Suprapubic skin (tissue), 4 donors: ENCODE measurements around the gene DENR. TPM values are rescaled to one million over a fixed set of nuclear protein-coding genes. Genes with fewer than 3 reads are reported as not detected.

Source experiments
- DNase-seq, 2 donors: peaks; one replicate each; pipeline ENCODE4 v3.0.0-alpha.2; 2019; ENCODE audit warnings: low spot score in 2 of 2
- H3K27ac ChIP-seq: fragments of 200-600 bp; sonication (generic); one replicate; pipeline ENCODE4 v1.5.1; 2019
- H3K27me3 ChIP-seq: fragments of 200-600 bp; sonication (generic); one replicate; pipeline ENCODE4 v1.5.1; 2019
- H3K36me3 ChIP-seq: fragments of 200-600 bp; sonication (generic); one replicate; pipeline ENCODE4 v1.5.1; 2019
- H3K4me1 ChIP-seq: fragments of 200-600 bp; sonication (generic); one replicate; pipeline ENCODE4 v1.5.1; 2019
- H3K4me3 ChIP-seq: fragments of 200-600 bp; sonication (generic); one replicate; pipeline ENCODE4 v1.5.1; 2019; ENCODE audit warnings: mild to moderate bottlenecking
- H3K9me3 ChIP-seq: fragments of 200-600 bp; sonication (generic); one replicate; pipeline ENCODE4 v1.5.1; 2019
- EP300 ChIP-seq: sonication (generic); formaldehyde crosslinking; IDR thresholded peaks from one replicate; pipeline ENCODE4 v1.6.1; 2017; ENCODE audit warnings: antibody characterized with exemption
- POLR2A ChIP-seq, 2 donors: fragments of 450-650 bp; IDR thresholded peaks; one replicate each; pipeline ENCODE4 v1.6.1; 2017; ENCODE audit warnings: antibody characterized with exemption in 2 of 2, mild to moderate bottlenecking in 2 of 2, moderate library complexity in 2 of 2
- POLR2AphosphoS5 ChIP-seq, 3 donors: sonication (generic); formaldehyde crosslinking; IDR thresholded peaks; one replicate each; pipeline ENCODE4 v1.6.1; 2017; ENCODE audit warnings: antibody characterized with exemption in 3 of 3
- WGBS: methylation state at CpG from one replicate; pipeline ENCODE4 v1.1.5; 2018; 5-methylcytosine and 5-hydroxymethylcytosine counted together
- total RNA-seq, 4 donors: library from RNA; depleted of rRNA; stranded (reverse); fragments of >200 nt; gene quantifications; one replicate each; pipeline ENCODE4 v1.1.0, GENCODE V29; 2016
- TF ChIP-seq, protein P1 (sequence below), 2 donors: fragments of 200-600 bp in 1 of 2; fragments of 450-650 bp in 1 of 2; sonication (generic) in 1 of 2; IDR thresholded peaks; one replicate each; pipeline ENCODE4 v1.5.1; 2016 to 2019; ENCODE audit warnings: antibody characterized with exemption in 2 of 2, mild to moderate bottlenecking in 1 of 2, moderate library complexity in 1 of 2

Gene DENR
- total RNA-seq, 4 donors from 2014 or later = 18.5 to 37.1 (median 20.5) TPM

DNA sequence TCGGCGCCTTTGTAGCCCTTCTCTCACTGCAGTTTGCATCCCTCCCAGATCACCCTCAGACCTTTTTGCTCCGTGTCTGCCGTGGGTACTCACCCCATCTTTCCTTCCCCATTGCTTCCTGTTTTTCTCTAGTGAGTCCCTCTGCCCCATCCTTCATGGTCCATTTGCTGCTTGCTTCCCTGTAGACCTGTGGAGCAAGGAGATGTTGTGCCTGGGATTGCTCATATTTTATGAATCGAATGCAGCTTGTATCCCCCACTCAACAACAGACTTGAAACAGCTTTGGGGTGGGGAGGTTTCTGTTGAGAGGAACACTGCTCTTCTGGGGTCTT is 661 bp downstream of the DENR start:
- Histone ChIP-seq H3K27ac (peak overlapping the region; percentile 79), H3K27me3 (no peaks in the 10 kb centered on the region), H3K4me1 (peaks cover 24% of the 10 kb centered on the region), H3K4me3 (peak overlapping the region; percentile 66), H3K9me3 (no peaks in the 10 kb centered on the region), H3K36me3 (peaks cover 37% of the 10 kb centered on the region)
- DNase-seq = no peak
- TF ChIP-seq POLR2A (IDR thresholded peaks at IDR 0.05) (no peak), POLR2AphosphoS5 (IDR thresholded peaks at IDR 0.05) (no peak), EP300 (no peak)
- TF ChIP-seq, protein P1, sequence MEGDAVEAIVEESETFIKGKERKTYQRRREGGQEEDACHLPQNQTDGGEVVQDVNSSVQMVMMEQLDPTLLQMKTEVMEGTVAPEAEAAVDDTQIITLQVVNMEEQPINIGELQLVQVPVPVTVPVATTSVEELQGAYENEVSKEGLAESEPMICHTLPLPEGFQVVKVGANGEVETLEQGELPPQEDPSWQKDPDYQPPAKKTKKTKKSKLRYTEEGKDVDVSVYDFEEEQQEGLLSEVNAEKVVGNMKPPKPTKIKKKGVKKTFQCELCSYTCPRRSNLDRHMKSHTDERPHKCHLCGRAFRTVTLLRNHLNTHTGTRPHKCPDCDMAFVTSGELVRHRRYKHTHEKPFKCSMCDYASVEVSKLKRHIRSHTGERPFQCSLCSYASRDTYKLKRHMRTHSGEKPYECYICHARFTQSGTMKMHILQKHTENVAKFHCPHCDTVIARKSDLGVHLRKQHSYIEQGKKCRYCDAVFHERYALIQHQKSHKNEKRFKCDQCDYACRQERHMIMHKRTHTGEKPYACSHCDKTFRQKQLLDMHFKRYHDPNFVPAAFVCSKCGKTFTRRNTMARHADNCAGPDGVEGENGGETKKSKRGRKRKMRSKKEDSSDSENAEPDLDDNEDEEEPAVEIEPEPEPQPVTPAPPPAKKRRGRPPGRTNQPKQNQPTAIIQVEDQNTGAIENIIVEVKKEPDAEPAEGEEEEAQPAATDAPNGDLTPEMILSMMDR (IDR thresholded peaks at IDR 0.05) = no peak
- WGBS = 6% methylated on average over 5 of the region's 5 CpGs

DNA sequence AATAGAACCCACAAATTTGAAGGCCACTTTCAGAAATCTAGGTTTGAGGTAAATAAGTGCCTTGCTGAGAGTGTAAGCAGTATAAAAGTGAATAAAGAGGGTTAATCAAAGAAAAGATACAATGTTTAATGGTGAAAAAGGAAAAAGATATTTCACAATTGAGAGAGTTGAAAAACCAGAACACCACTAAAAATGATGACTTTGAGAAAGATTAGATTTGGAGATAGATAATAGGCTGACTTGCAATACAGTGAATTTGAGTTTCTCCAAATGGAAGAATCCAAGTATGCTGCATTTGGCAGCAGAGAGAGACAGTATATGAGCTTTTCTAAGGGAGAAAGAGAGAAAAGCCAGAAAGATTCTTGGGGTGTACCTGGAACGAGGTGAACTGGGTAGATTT is 2.2 kb downstream of the DENR start:
- TF ChIP-seq POLR2AphosphoS5 (IDR thresholded peaks at IDR 0.05) (no peak), EP300 (no peak), POLR2A (IDR thresholded peaks at IDR 0.05) (no peak)
- TF ChIP-seq, protein P1 (IDR thresholded peaks at IDR 0.05) = no peak
- Histone ChIP-seq H3K9me3 (no peaks in the 10 kb centered on the region), H3K4me1 (peaks cover 27% of the 10 kb centered on the region), H3K27me3 (no peaks in the 10 kb centered on the region), H3K27ac (no peak overlapping the region), H3K4me3 (no peak overlapping the region), H3K36me3 (peaks cover 51% of the 10 kb centered on the region)
- DNase-seq = no peak
- whole genome bisulfite sequencing = 85% methylated on average over 1 of the region's 1 CpG

DNA sequence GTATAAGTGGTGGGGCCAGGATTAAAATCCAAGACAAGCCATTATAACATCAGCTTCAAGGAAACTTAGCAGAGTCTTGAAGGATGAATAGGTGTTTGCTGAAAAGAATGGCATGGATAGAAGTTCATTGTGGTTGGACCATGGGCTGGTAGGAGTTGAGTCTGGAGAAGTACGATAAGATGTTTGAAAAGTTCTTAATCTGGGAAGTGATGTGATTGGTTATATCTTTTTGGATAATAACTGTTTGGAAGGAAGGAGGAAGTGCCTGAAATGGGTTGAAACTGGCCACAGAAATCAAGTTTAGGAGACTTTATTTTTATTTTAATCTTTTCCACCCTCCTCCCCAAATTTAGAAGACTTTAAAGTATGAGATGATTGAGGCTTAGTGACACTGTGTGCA is 4.9 kb downstream of the DENR start:
- Histone ChIP-seq H3K27ac (no peak overlapping the region), H3K27me3 (no peaks in the 10 kb centered on the region), H3K9me3 (no peaks in the 10 kb centered on the region), H3K4me3 (no peak overlapping the region), H3K36me3 (peaks cover 72% of the 10 kb centered on the region), H3K4me1 (peaks cover 21% of the 10 kb centered on the region)
- no peak for TF ChIP-seq POLR2A (IDR thresholded peaks at IDR 0.05)
- no peak for DNase-seq
- 88% methylated on average over 1 of the region's 1 CpG for WGBS

DNA sequence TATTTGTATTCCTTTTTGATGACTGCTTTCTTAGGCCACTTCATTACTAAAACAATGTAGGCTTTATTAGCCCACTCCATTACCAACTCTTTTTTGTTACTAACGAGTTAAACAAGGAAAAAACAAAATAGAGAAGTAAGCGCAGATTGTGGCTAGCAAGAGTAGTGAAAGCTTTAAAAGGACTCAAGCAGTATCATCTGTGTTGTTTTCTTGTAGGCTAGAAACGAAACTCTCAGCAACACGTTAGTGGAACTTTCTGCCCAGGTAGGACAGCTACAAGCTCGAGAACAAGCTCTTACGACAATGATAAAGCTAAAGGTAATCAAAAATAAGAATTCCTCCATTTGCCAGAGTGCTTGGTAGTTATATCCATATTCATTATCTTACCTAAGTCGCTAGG is 32.9 kb downstream of the DENR start:
- TF ChIP-seq, protein P1 (IDR thresholded peaks at IDR 0.05) = no peak
- TF ChIP-seq EP300 = no peak
- TF ChIP-seq POLR2AphosphoS5 (IDR thresholded peaks at IDR 0.05) = no peak
- TF ChIP-seq POLR2A (IDR thresholded peaks at IDR 0.05) = no peak
- H3K27ac ChIP-seq = no peak overlapping the region
- WGBS = 81% methylated on average over 7 of the region's 7 CpGs
- H3K4me3 ChIP-seq = no peak overlapping the region
- no peaks in the 10 kb centered on the region for H3K4me1 ChIP-seq
- DNase-seq = no peak
- no peaks in the 10 kb centered on the region for H3K9me3 ChIP-seq
- no peaks in the 10 kb centered on the region for H3K27me3 ChIP-seq
- no peaks in the 10 kb centered on the region for H3K36me3 ChIP-seq

DNA sequence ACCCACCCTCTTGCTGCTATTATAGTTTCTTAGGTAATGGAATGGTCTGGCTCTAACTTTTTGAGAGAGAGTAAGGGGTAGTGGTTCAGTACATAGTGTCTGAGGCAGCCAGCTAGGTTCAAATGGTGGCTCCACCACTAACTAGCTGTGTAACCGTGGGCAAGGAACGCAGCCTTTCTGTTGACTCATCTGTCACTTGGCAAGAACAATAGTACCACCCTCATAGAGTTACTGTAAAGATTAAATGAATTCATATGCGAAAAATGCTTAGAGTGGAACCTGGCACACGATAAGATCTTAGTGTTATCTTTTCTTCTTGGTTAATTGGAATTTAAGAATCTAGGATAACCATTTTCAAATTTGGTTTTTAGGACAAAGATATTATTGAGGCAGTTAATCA is 35.8 kb downstream of the DENR start:
- Histone ChIP-seq H3K9me3 (no peaks in the 10 kb centered on the region), H3K4me1 (no peaks in the 10 kb centered on the region), H3K27ac (no peak overlapping the region), H3K36me3 (no peaks in the 10 kb centered on the region), H3K4me3 (no peak overlapping the region), H3K27me3 (no peaks in the 10 kb centered on the region)
- TF ChIP-seq POLR2AphosphoS5 (IDR thresholded peaks at IDR 0.05) (no peak), POLR2A (IDR thresholded peaks at IDR 0.05) (no peak)
- 50% methylated on average over 4 of the region's 4 CpGs for WGBS
- no peak for DNase-seq

DNA sequence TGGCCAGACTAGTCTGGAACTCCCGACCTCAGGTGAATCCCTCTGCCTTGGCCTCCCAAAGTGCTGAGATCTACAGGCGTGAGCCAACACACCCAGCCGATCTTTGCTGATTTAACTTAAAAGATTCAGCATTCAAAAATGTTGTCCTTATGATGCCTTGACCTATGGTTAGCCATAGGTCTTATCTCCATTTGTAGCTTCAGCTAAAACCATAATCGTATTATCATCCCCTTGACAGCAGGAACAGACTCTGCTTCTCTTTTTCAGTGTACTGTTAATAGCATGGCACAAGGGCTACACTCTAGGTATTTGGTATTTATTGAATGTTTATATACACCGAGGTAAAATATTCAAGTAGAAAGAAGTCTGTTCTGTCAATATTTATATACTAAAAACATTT is 37.0 kb downstream of the DENR start:
- no peaks in the 10 kb centered on the region for H3K9me3 ChIP-seq
- no peak for TF ChIP-seq POLR2AphosphoS5 (IDR thresholded peaks at IDR 0.05)
- TF ChIP-seq, protein P1 (IDR thresholded peaks at IDR 0.05) = no peak
- TF ChIP-seq POLR2A (IDR thresholded peaks at IDR 0.05) = no peak
- no peak for TF ChIP-seq EP300
- H3K36me3 ChIP-seq = no peaks in the 10 kb centered on the region
- no peak overlapping the region for H3K27ac ChIP-seq
- no peaks in the 10 kb centered on the region for H3K4me1 ChIP-seq
- no peak overlapping the region for H3K4me3 ChIP-seq
- 92% methylated on average over 5 of the region's 5 CpGs for WGBS
- H3K27me3 ChIP-seq = no peaks in the 10 kb centered on the region
- DNase-seq = no peak
